Retinal pigment epithelial cell (primary cell): Measurements from ENCODE around the gene RBBP5.

Experiments used
- DNase-seq: peaks from one replicate; pipeline ENCODE4 v3.0.0-alpha.2; 2010; ENCODE audit warnings: low read depth
- H3K4me3 ChIP-seq: 2 replicates; pipeline ENCODE4 v1.5.1; 2011; ENCODE audit warnings: mild to moderate bottlenecking, low read length, control low read depth, moderate library complexity
- TF ChIP-seq, protein P1 (sequence below): conservative IDR thresholded peaks from 2 replicates; pipeline ENCODE4 v1.5.1; 2011; ENCODE audit warnings: low read depth, low read length, control low read depth, inconsistent platforms

RBBP5 gene

DNA sequence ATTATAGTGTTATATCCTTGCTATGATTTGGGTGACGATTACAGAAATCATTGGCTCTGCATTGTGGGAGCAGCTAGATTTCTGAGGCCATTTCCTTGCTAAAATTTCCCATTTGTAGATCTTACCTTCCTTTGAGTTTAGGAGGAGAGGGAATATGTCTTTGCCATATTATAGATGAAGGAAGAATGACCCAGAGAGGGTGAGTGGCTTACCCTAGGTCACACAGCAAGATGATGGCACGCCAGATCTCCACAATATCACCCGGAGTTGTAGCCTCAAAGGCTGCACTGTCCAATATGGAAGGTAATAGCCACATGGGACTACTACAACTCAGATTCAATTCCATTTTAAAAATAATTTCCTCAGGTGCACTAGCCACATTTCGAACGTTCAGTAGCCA lies 68.5 kb downstream of the RBBP5 start:
- TF ChIP-seq, protein P1, sequence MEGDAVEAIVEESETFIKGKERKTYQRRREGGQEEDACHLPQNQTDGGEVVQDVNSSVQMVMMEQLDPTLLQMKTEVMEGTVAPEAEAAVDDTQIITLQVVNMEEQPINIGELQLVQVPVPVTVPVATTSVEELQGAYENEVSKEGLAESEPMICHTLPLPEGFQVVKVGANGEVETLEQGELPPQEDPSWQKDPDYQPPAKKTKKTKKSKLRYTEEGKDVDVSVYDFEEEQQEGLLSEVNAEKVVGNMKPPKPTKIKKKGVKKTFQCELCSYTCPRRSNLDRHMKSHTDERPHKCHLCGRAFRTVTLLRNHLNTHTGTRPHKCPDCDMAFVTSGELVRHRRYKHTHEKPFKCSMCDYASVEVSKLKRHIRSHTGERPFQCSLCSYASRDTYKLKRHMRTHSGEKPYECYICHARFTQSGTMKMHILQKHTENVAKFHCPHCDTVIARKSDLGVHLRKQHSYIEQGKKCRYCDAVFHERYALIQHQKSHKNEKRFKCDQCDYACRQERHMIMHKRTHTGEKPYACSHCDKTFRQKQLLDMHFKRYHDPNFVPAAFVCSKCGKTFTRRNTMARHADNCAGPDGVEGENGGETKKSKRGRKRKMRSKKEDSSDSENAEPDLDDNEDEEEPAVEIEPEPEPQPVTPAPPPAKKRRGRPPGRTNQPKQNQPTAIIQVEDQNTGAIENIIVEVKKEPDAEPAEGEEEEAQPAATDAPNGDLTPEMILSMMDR = no peak
- no peak overlapping the region for H3K4me3 ChIP-seq
- DNase-seq = no peak

DNA sequence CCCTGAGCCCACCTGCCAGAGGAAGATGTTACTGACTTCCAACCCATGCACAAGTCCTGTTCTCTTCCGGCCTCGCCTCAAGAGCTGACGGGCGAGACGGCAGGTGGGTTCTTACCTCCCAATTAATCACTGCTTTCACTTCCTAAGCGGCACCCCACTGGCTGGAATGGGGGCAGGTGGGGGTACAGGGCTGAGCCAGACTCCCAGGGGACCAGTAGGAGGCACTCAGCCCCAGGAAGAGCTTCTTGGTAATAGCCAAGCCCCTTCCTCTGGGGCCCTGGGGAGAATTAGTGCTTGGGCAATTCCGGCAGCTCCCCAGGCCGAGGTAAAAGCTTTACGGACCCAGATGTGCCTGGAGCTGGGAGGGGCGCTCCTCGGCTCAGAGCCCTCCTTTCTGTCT lies 69.1 kb downstream of the RBBP5 start:
- TF ChIP-seq, protein P1 = no peak

DNA sequence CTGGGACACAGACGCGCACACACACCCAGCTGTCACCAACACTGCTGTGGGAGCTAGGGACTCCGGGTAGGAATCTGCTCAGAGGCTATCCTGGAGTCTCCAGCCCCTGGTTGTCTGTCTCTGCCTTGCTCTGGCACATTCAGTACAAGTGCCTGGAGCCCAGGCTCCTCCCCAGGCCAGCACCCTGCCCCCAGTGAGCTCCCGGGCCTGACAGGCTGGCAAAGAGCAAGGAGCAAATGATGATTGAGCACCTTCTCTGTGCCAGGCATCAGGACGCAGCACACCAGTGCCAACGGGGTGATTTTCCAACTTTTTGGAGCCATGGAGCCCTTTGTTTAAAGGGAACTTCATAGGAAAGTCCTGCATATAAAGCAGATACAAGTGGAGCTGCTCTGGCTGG lies 72.3 kb downstream of the RBBP5 start:
- TF ChIP-seq, protein P1 = no peak
- H3K4me3 ChIP-seq = no peak overlapping the region
- no peak for DNase-seq

More for the DNA sequence above, 69.1 kb downstream of the RBBP5 start:
- H3K4me3 ChIP-seq = no peak overlapping the region
- DNase-seq = no peak

DNA sequence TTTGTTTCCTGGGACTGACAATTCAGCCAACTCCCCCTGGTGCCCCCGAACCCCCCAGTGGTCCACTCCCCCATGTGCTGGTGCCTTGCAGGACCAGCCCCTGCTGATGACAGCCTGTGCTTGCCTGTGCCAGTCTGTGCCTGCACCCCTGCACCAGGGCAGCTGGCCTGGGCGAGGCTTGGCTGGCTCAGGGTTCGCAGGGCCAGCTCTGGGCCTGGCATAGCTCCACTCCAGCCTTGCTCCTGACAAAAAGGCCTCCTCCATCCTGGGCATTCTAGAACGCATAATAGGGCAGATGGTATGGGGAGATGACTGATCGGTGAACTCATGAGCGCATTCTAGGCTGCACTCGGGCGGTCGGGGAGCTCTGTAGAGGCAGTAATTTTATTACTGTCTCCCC lies 73.4 kb downstream of the RBBP5 start:
- DNase-seq = no peak
- TF ChIP-seq, protein P1 = no peak
- no peak overlapping the region for H3K4me3 ChIP-seq

DNA sequence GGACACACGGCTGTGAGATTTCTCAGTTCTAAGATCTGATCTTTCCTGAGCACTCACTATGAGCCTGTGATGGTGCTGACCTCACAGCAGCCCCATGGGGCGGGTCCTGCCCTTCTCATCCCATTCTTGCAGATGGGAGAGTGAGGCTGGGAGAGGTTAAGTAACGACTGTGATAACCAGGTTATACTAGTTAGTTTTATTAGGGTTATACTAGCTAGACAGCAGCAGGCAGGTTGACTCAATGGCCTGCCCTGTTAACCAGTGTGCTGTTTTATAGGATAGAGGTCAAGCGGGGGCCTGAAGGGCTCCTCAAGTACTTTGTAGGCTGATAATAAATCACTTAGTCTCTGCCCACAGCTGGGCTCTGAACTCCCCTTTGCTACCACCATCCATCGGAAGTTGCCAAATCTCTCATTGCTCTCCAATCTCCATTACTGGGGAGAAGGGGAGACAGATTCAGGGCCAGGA lies 74.0 kb downstream of the RBBP5 start:
- TF ChIP-seq, protein P1 = no peak
- no peak for DNase-seq
- H3K4me3 ChIP-seq = no peak overlapping the region

DNA sequence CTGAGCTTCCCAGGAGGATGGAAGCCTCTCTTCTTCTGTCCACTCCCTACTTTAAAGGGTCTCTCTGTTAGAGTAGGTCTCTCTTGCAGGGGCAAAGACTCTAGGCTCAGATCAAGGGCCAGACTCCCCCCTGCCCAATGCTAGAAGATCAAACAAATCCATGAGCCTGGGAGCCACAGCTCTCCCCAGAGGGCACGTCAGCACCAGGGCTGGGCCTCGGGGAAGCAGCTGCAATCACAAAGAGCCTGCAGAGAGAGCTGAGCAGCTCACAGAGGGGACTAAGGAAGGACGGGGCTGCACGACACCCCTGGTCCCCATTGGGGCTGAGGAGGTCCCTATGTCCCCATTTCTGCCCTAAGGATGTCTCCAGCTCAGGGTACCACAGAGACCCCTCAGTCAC lies 74.9 kb downstream of the RBBP5 start:
- TF ChIP-seq, protein P1 = no peak
- DNase-seq = no peak
- H3K4me3 ChIP-seq = no peak overlapping the region

DNA sequence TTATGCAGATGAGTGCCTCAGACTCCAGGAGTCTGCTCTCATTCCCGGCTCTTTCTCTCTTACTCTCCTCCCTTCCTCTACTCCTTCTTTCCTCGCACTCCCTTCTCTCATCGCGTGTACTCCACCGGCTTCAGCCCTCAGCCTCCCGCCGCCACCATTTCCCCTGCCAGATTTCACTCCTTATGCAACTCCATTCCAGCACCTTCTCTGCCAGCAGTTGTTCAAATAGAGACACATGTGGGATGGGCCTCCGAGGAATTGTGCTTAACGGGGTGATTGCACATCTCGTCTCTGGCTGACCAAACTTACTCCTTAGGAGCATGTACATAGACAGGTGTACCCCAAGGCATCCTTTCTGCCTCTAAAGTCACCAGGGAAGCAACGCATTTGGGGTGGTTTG lies 76.6 kb downstream of the RBBP5 start:
- no peak overlapping the region for H3K4me3 ChIP-seq
- no peak for DNase-seq
- TF ChIP-seq, protein P1 = no peak
